Measurements from ENCODE around the gene ANTXR2.
A peak's percentile ranks its signal among the peaks of the same experiment; 100 is the strongest.
"Not testable (repeated sequence)": the region's sequence is repeated elsewhere in the genome, so short reads cannot be mapped to it uniquely, and the experiment has no call there.

The ANTXR2 gene

GRCh38 chr4:80072744-80073472 lies at the start of gene ANTXR2:
Gene ANTXR2 (minus strand): TSS chr4:80073229. CDS start chr4:80072560, 669 bp downstream.
- peak; percentile 51 for DNase-seq (ENCODE audit: low read depth)

GRCh38 chr4:80121815-80122214 lies 48.8 kb upstream of the ANTXR2 start:
- not testable (repeated sequence) for DNase-seq (ENCODE audit: low read depth)

GRCh38 chr4:80119620-80120019 lies 46.6 kb upstream of the ANTXR2 start:
- not testable (repeated sequence) for DNase-seq (ENCODE audit: low read depth)

GRCh38 chr4:80116516-80116915 lies 43.5 kb upstream of the ANTXR2 start:
- DNase-seq (ENCODE audit: low read depth) = no peak

GRCh38 chr4:80115368-80116181 lies 42.5 kb upstream of the ANTXR2 start:
- DNase-seq (ENCODE audit: low read depth) = no peak

GRCh38 chr4:80114732-80115265 lies 41.8 kb upstream of the ANTXR2 start:
- no peak for DNase-seq (ENCODE audit: low read depth)

- no peak for DNase-seq (ENCODE audit: low read depth)
Measured at GRCh38 chr4:80113615-80114014, 40.6 kb upstream of the ANTXR2 start.

GRCh38 chr4:80112236-80112635 lies 39.2 kb upstream of the ANTXR2 start:
- DNase-seq (ENCODE audit: low read depth) = no peak

GRCh38 chr4:80111276-80111675 lies 38.2 kb upstream of the ANTXR2 start:
- no peak for DNase-seq (ENCODE audit: low read depth)

- no peak for DNase-seq (ENCODE audit: low read depth)
Measured at GRCh38 chr4:80107374-80107773, 34.3 kb upstream of the ANTXR2 start.

GRCh38 chr4:80104927-80105326 lies 31.9 kb upstream of the ANTXR2 start:
- DNase-seq (ENCODE audit: low read depth) = no peak

- DNase-seq (ENCODE audit: low read depth) = no peak
Measured at GRCh38 chr4:80103629-80104028, 30.6 kb upstream of the ANTXR2 start.

- no peak for DNase-seq (ENCODE audit: low read depth)
Measured at GRCh38 chr4:80101792-80102116, 28.7 kb upstream of the ANTXR2 start.

- no peak for DNase-seq (ENCODE audit: low read depth)
Measured at GRCh38 chr4:80101071-80101791, 28.2 kb upstream of the ANTXR2 start.

- DNase-seq (ENCODE audit: low read depth) = no peak
Measured at GRCh38 chr4:80099671-80100070, 26.6 kb upstream of the ANTXR2 start.

- no peak for DNase-seq (ENCODE audit: low read depth)
Measured at GRCh38 chr4:80098635-80099034, 25.6 kb upstream of the ANTXR2 start.

GRCh38 chr4:80097400-80098177 lies 24.6 kb upstream of the ANTXR2 start:
- no peak for DNase-seq (ENCODE audit: low read depth)

GRCh38 chr4:80096175-80096850 lies 23.3 kb upstream of the ANTXR2 start:
- no peak for DNase-seq (ENCODE audit: low read depth)

- DNase-seq (ENCODE audit: low read depth) = no peak
Measured at GRCh38 chr4:80094191-80094590, 21.2 kb upstream of the ANTXR2 start.

- no peak for DNase-seq (ENCODE audit: low read depth)
Measured at GRCh38 chr4:80093563-80093962, 20.5 kb upstream of the ANTXR2 start.

GRCh38 chr4:80092847-80093246 lies 19.8 kb upstream of the ANTXR2 start:
- DNase-seq (ENCODE audit: low read depth) = no peak

Measured in stimulated activated CD8-positive, alpha-beta memory T cell treated with anti-CD3 and anti-CD28 coated beads, Interleukin-12 subunit alpha, Interleukin-12 subunit beta, amount 100 ng/mL, for 4 hours (primary cell).